ENCODE results near the gene ADA.

The ADA gene

GRCh38 chr20:44644230-44644617 is 7.3 kb downstream of the ADA start:
- H3K4me3 ChIP-seq (ENCODE audit: low read length), result no peak overlapping the region
- TF ChIP-seq ZNF274 (IDR thresholded peaks at IDR 0.05; ENCODE audit: low read depth, low read length), result no peak

GRCh38 chr20:44643596-44644229 is 7.8 kb downstream of the ADA start:
- H3K4me3 ChIP-seq (ENCODE audit: low read length), result no peak overlapping the region
- TF ChIP-seq ZNF274 (IDR thresholded peaks at IDR 0.05; ENCODE audit: low read depth, low read length), result no peak

GRCh38 chr20:44643154-44643519 is 8.4 kb downstream of the ADA start:
- TF ChIP-seq ZNF274 (IDR thresholded peaks at IDR 0.05; ENCODE audit: low read depth, low read length), result no peak
- no peak overlapping the region; the same call in 1 of the 2 replicates for H3K4me3 ChIP-seq (ENCODE audit: low read length)

GRCh38 chr20:44642203-44643153 is 9.0 kb downstream of the ADA start:
- H3K4me3 ChIP-seq (ENCODE audit: low read length), result no peak overlapping the region; the same call in 1 of the 2 replicates

GRCh38 chr20:44641325-44641724 is 10.2 kb downstream of the ADA start:
- no peak for TF ChIP-seq ZNF274 (IDR thresholded peaks at IDR 0.05; ENCODE audit: low read depth, low read length)
- no peak overlapping the region for H3K4me3 ChIP-seq (ENCODE audit: low read length)

More at GRCh38 chr20:44642203-44643153, 9.0 kb downstream of the ADA start:
- TF ChIP-seq ZNF274 (IDR thresholded peaks at IDR 0.05; ENCODE audit: low read depth, low read length), result no peak

GRCh38 chr20:44640522-44640921 is 11.0 kb downstream of the ADA start:
- no peak overlapping the region for H3K4me3 ChIP-seq (ENCODE audit: low read length)
- no peak for TF ChIP-seq ZNF274 (IDR thresholded peaks at IDR 0.05; ENCODE audit: low read depth, low read length)

- no peak overlapping the region for H3K4me3 ChIP-seq (ENCODE audit: low read length)
- no peak for TF ChIP-seq ZNF274 (IDR thresholded peaks at IDR 0.05; ENCODE audit: low read depth, low read length)
These were observed 13.8 kb downstream of the ADA start for GRCh38 chr20:44637522-44638372.

- TF ChIP-seq ZNF274 (IDR thresholded peaks at IDR 0.05; ENCODE audit: low read depth, low read length), result no peak
These were observed 14.5 kb downstream of the ADA start for GRCh38 chr20:44637042-44637441.

GRCh38 chr20:44635877-44636276 is 15.6 kb downstream of the ADA start:
- TF ChIP-seq ZNF274 (IDR thresholded peaks at IDR 0.05; ENCODE audit: low read depth, low read length), result no peak

More at GRCh38 chr20:44637042-44637441, 14.5 kb downstream of the ADA start:
- H3K4me3 ChIP-seq (ENCODE audit: low read length), result no peak overlapping the region

GRCh38 chr20:44633872-44634600 is 17.5 kb downstream of the ADA start:
- no peak overlapping the region for H3K4me3 ChIP-seq (ENCODE audit: low read length)
- TF ChIP-seq ZNF274 (IDR thresholded peaks at IDR 0.05; ENCODE audit: low read depth, low read length), result no peak

More at GRCh38 chr20:44635877-44636276, 15.6 kb downstream of the ADA start:
- H3K4me3 ChIP-seq (ENCODE audit: low read length), result no peak overlapping the region

- no peak for TF ChIP-seq ZNF274 (IDR thresholded peaks at IDR 0.05; ENCODE audit: low read depth, low read length)
- H3K4me3 ChIP-seq (ENCODE audit: low read length), result no peak overlapping the region
These were observed 18.2 kb downstream of the ADA start for GRCh38 chr20:44633187-44633810.

GRCh38 chr20:44632103-44632752 is 19.3 kb downstream of the ADA start:
- no peak overlapping the region for H3K4me3 ChIP-seq (ENCODE audit: low read length)
- no peak for TF ChIP-seq ZNF274 (IDR thresholded peaks at IDR 0.05; ENCODE audit: low read depth, low read length)

- no peak overlapping the region for H3K4me3 ChIP-seq (ENCODE audit: low read length)
- no peak for TF ChIP-seq ZNF274 (IDR thresholded peaks at IDR 0.05; ENCODE audit: low read depth, low read length)
These were observed 21.2 kb downstream of the ADA start for GRCh38 chr20:44630297-44630696.

Data from GM08714 (cell line).